ENCODE results near the gene FOS.

GRCh38 chr14:75295491-75296345 lies 17.1 kb downstream of the FOS start:
- no peak for TF ChIP-seq POLR2A (IDR thresholded peaks at IDR 0.05; ENCODE audit: low read length)
- TF ChIP-seq GATA1 (IDR thresholded peaks at IDR 0.05; ENCODE audit: low read depth, low read length), result no peak

Data from erythroblast (primary cell).